GM21381 (cell line): ENCODE measurements around the gene AIRE.

ENCODE experiments used
- ATAC-seq: cut with Tn5 transposase; IDR thresholded peaks from one replicate; pipeline ENCODE4 v1.9.1; 2021; ENCODE audit warnings: mild to moderate bottlenecking, moderate library complexity; ENCODE audit not compliant: unreplicated experiment

AIRE gene

GRCh38 chr21:44322621-44323325 is 37.1 kb downstream of the AIRE start:
- ATAC-seq, result no peak

GRCh38 chr21:44323591-44323990 is 37.9 kb downstream of the AIRE start:
- ATAC-seq, result no peak

- no peak for ATAC-seq
Measured at GRCh38 chr21:44324106-44324853, 38.6 kb downstream of the AIRE start.

- ATAC-seq, result no peak
Measured at GRCh38 chr21:44324854-44325107, 39.1 kb downstream of the AIRE start.

GRCh38 chr21:44325386-44326271 is 40.0 kb downstream of the AIRE start:
- no peak for ATAC-seq

GRCh38 chr21:44326272-44326647 is 40.6 kb downstream of the AIRE start:
- no peak for ATAC-seq

- ATAC-seq, result no peak
Measured at GRCh38 chr21:44326716-44327602, 41.3 kb downstream of the AIRE start.

- no peak for ATAC-seq
Measured at GRCh38 chr21:44327603-44327974, 41.9 kb downstream of the AIRE start.

- ATAC-seq, result no peak
Measured at GRCh38 chr21:44328242-44328895, 42.7 kb downstream of the AIRE start.

GRCh38 chr21:44329086-44329889 is 43.6 kb downstream of the AIRE start:
- ATAC-seq, result no peak

GRCh38 chr21:44329971-44330681 is 44.5 kb downstream of the AIRE start:
- ATAC-seq, result no peak

- ATAC-seq, result no peak
Measured at GRCh38 chr21:44330698-44331097, 45.0 kb downstream of the AIRE start.

GRCh38 chr21:44331209-44331608 is 45.5 kb downstream of the AIRE start:
- ATAC-seq, result no peak

GRCh38 chr21:44331650-44332307 is 46.1 kb downstream of the AIRE start:
- ATAC-seq, result no peak

GRCh38 chr21:44332383-44332782 is 46.7 kb downstream of the AIRE start:
- ATAC-seq, result no peak

- ATAC-seq, result no peak
Measured at GRCh38 chr21:44332965-44333364, 47.3 kb downstream of the AIRE start.

- no peak for ATAC-seq
Measured at GRCh38 chr21:44333509-44334328, 48.0 kb downstream of the AIRE start.
